Fibroblast of pulmonary artery (primary cell): ENCODE results near the gene KLF2.

Experiments used
- DNase-seq: peaks from one replicate; pipeline ENCODE4 v3.0.0-alpha.2; 2010; ENCODE audit warnings: low read depth
- H3K4me3 ChIP-seq: replicated peaks from 2 replicates; pipeline ENCODE4 v1.5.1; 2011; ENCODE audit warnings: low read depth, mild to moderate bottlenecking, control low read depth, low read length, moderate library complexity
- TF ChIP-seq, protein P1 (sequence below): IDR thresholded peaks from 2 replicates; pipeline ENCODE4 v1.5.1; 2011; ENCODE audit warnings: mild to moderate bottlenecking, control low read depth, low read length, inconsistent platforms; ENCODE audit errors: missing control alignments

Gene KLF2

DNA sequence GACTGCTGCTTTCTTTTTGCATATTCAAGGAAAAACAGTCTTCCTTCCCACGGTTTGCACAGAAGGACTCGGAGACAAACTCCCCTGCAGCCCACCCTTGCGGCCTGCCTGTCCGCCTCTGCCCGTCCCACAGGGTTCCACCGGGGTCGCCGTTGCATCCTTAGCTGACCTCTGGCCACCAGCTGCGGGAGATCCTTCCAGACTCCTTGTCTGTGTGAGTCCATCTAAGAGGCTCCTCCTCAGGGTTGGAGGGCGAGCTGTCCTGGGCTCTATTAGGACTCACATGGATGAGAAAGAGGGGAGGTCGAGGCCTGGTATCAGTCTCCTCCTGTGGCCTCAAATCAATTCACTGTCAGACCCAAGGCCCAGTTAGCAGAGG is 39.2 kb downstream of the KLF2 start:
- DNase-seq = no peak
- TF ChIP-seq, protein P1, sequence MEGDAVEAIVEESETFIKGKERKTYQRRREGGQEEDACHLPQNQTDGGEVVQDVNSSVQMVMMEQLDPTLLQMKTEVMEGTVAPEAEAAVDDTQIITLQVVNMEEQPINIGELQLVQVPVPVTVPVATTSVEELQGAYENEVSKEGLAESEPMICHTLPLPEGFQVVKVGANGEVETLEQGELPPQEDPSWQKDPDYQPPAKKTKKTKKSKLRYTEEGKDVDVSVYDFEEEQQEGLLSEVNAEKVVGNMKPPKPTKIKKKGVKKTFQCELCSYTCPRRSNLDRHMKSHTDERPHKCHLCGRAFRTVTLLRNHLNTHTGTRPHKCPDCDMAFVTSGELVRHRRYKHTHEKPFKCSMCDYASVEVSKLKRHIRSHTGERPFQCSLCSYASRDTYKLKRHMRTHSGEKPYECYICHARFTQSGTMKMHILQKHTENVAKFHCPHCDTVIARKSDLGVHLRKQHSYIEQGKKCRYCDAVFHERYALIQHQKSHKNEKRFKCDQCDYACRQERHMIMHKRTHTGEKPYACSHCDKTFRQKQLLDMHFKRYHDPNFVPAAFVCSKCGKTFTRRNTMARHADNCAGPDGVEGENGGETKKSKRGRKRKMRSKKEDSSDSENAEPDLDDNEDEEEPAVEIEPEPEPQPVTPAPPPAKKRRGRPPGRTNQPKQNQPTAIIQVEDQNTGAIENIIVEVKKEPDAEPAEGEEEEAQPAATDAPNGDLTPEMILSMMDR = no peak
- no peak overlapping the region for H3K4me3 ChIP-seq

GRCh38 chr19:16364231-16364865 is 39.7 kb downstream of the KLF2 start:
- DNase-seq = no peak
- H3K4me3 ChIP-seq = no peak overlapping the region
- TF ChIP-seq, protein P1 = no peak

- H3K4me3 ChIP-seq = no peak overlapping the region
- TF ChIP-seq, protein P1 = no peak
- DNase-seq = no peak
Measured at GRCh38 chr19:16365300-16365996, 40.8 kb downstream of the KLF2 start.

DNA sequence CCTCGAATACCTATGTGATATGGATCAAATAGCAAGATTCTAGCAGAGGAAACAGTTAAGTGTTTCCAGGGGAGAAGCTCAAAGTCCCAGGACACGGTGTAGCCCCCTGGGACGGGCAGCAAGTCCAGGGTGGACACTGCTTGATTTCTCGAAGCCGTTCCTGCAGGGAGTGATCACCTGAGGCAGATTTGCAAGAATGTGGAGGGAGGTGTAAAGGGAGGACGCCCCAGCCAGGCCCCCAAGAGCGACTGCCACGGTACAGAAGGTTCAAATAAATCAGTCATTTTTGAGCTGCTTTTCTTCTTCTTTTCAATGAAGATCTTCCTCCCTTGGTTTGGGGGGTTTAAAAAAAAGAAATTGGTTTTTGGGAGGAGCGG is 41.4 kb downstream of the KLF2 start:
- no peak for DNase-seq
- TF ChIP-seq, protein P1 = no peak
- H3K4me3 ChIP-seq = no peak overlapping the region

- TF ChIP-seq, protein P1 = no peak
- no peak for DNase-seq
- no peak overlapping the region for H3K4me3 ChIP-seq
Measured at GRCh38 chr19:16366433-16367260, 42.0 kb downstream of the KLF2 start.

DNA sequence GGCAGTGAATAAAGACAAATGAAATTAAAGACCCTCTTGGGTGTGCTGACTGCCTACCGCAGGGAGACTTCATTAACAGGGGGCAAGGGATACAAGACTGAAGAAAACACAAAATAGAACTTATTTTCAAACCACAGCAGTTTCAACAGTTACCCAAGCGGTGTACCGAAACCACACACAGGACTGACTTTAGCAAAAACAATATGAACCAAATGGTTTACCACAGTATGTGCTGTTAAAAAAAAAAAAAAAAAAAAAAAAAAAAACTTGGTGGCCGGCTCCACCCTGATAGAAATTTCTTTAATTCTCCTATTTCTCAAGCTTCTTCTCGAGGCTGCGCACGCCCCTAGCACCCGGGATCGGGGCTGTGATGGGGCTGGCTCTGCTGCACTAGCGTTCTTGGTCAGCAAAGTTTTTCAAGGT is 42.6 kb downstream of the KLF2 start:
- no peak overlapping the region for H3K4me3 ChIP-seq
- DNase-seq = no peak
- TF ChIP-seq, protein P1 = no peak
